ENCODE measurements around the gene MAP4K2. TPM values are rescaled to one million over a fixed set of nuclear protein-coding genes. Genes with fewer than 3 reads are reported as not detected.

MAP4K2 gene
- total and polyA plus RNA-seq, 2 of the 4 experiments (the other 2 are of a cell fraction) = 11.7 to 16.6 TPM

DNA sequence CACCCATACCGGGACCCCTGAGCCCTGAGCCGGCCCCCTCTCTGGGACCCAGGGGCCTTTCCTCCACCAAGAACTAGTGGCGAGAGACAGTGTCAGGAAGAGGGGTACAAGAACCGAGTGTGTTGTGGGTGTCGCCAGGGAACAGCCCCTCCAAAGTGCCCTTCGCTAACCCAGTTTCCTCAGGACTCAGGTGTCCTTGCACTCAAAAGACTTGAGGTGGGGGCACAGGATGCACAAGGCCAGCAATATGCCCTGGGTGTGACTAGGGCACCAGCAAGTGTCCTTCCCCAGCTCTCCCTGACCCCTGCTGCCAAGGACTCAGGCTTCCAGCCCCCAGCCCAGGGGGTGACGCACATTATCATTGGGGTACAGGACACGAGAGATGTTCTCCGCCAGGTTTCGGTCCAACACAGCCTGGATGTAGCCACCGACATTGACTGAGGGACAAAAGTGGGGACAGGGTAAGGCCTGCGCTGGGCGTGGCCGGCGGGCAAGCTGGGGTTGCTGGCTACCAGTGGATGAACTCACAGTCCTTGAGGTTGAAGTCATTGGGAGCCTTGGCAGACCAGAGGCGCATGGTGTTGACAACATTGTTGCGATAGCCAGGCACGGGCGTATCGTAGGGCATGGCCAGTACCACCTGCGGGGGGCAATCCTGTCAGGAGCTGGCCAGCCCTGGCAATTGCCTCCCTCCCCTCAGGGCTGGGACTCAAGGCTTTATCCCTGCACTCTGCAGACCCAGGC lies 47.9 kb downstream of the MAP4K2 start:
- Histone ChIP-seq H3K14ac (replicated peaks; ENCODE audit: low read depth, low read length) (no peak overlapping the region), H3K9me1 (ENCODE audit: insufficient read depth, low read length) (0 out of 2 replicates have a peak, but pooled peaks cover 1% of the 10 kb centered on the region), H4K20me1 (ENCODE audit: insufficient read depth, low read length) (peaks cover 5% of the 10 kb centered on the region), H3K9me3 (ENCODE audit: control insufficient read depth, insufficient read depth, low read length) (no peaks in the 10 kb centered on the region), H2AFZ (replicated peaks; ENCODE audit: low read length, poor library complexity) (no peak overlapping the region), H4K91ac (ENCODE audit: insufficient read depth, low read depth, low read length) (no peak overlapping the region), H3K27me3 (ENCODE audit: control insufficient read depth, insufficient read depth, low read length) (no peaks in the 10 kb centered on the region), H2AK5ac (ENCODE audit: low read depth, low read length) (no peak overlapping the region), H2BK20ac (ENCODE audit: low read depth, low read length) (no peak overlapping the region), H3K56ac (ENCODE audit: extremely low read depth, insufficient read depth, low read length) (no peak overlapping the region), H2AK9ac (replicated peaks; ENCODE audit: low read depth, low read length, poor library complexity) (peak overlapping the region; percentile 24), H3K4me1 (ENCODE audit: control insufficient read depth, insufficient read depth, low read length) (peaks cover 1% of the 10 kb centered on the region; the same call in 1 of the 2 replicates), H2BK120ac (ENCODE audit: low read depth, low read length) (no peak overlapping the region), H4K8ac (ENCODE audit: low read depth in 2 of 2, low read length in 2 of 2) (no peak overlapping the region), H3K4ac (ENCODE audit: low read depth, low read length) (no peak overlapping the region), H4K5ac (ENCODE audit: low read depth, low read length) (no peak overlapping the region), H2BK5ac (ENCODE audit: low read depth, low read length, poor library complexity, severe bottlenecking) (no peak overlapping the region), H3K4me2 (ENCODE audit: low read depth, low read length) (no peak overlapping the region), H3K23ac (ENCODE audit: low read depth, low read length) (no peak overlapping the region), H3K27ac (ENCODE audit: insufficient read depth, low read length) (no peak overlapping the region), H3K18ac (ENCODE audit: low read depth, low read length) (no peak overlapping the region), H3K36me3 (ENCODE audit: control insufficient read depth, insufficient read depth, low read length) (no peaks in the 10 kb centered on the region), H2BK15ac (ENCODE audit: low read depth, low read length) (no peak overlapping the region), H3K79me1 (ENCODE audit: low read depth in 1 of 2, low read length in 2 of 2) (no peaks in the 10 kb centered on the region), H3K9ac (ENCODE audit: low read depth, low read length) (no peak overlapping the region), H3K4me3 (ENCODE audit: insufficient read depth, low read depth, low read length) (no peak overlapping the region)
- in situ Hi-C loops (cut with MboI; ENCODE audit: low sequenced_read_pairs) (no loop called here), dilution Hi-C loops (cut with HindIII; ENCODE audit: low sequenced_read_pairs, unreplicated experiment) (no loop called here), intact Hi-C loops (cut with micrococcal nuclease) (no loop called here)
- no peak for ATAC-seq (ENCODE audit: low read depth)
- no peak for DNase-seq
- ChIA-PET POLR2A (ENCODE audit: unreplicated experiment) (no interaction called here), CTCF (no interaction called here)
- 92% methylated on average over 8 of the region's 21 CpGs; no CpG with 5 or more reads in 1 of the 2 experiments for WGBS, 2 experiments (ENCODE audit: extremely low coverage in 2 of 2, insufficient read length in 1 of 2)
- BruUV-seq (replicated peaks) = no TSS peak
- TF ChIP-seq CEBPB (IDR thresholded peaks at IDR 0.05; ENCODE audit: low read depth, low read length) (no peak), CHD1 (IDR thresholded peaks at IDR 0.05; ENCODE audit: low read depth, low read length) (no peak), SMC3 (IDR thresholded peaks at IDR 0.05; ENCODE audit: low read depth, low read length) (no peak), MAZ (IDR thresholded peaks at IDR 0.05; ENCODE audit: borderline replicate concordance, low read depth, low read length) (no peak), POLR2A (IDR thresholded peaks at IDR 0.05; ENCODE audit: low read depth, low read length) (no peak), RFX5 (IDR thresholded peaks at IDR 0.05; ENCODE audit: low read depth, low read length) (no peak), RAD21 (IDR thresholded peaks at IDR 0.05; ENCODE audit: low read length) (no peak), FOS (IDR thresholded peaks at IDR 0.05; ENCODE audit: low read depth, low read length) (no peak), NFE2L2 (IDR thresholded peaks at IDR 0.05; ENCODE audit: low read depth, low read length) (no peak), MAFK (IDR thresholded peaks at IDR 0.05; ENCODE audit: low read depth, low read length) (no peak), BHLHE40 (IDR thresholded peaks at IDR 0.05; ENCODE audit: low read depth, low read length) (no peak), RCOR1 (IDR thresholded peaks at IDR 0.05; ENCODE audit: insufficient replicate concordance, low read length) (no peak), MXI1 (IDR thresholded peaks at IDR 0.05; ENCODE audit: borderline replicate concordance, low read depth, low read length) (no peak)
- TF ChIP-seq, protein P1, sequence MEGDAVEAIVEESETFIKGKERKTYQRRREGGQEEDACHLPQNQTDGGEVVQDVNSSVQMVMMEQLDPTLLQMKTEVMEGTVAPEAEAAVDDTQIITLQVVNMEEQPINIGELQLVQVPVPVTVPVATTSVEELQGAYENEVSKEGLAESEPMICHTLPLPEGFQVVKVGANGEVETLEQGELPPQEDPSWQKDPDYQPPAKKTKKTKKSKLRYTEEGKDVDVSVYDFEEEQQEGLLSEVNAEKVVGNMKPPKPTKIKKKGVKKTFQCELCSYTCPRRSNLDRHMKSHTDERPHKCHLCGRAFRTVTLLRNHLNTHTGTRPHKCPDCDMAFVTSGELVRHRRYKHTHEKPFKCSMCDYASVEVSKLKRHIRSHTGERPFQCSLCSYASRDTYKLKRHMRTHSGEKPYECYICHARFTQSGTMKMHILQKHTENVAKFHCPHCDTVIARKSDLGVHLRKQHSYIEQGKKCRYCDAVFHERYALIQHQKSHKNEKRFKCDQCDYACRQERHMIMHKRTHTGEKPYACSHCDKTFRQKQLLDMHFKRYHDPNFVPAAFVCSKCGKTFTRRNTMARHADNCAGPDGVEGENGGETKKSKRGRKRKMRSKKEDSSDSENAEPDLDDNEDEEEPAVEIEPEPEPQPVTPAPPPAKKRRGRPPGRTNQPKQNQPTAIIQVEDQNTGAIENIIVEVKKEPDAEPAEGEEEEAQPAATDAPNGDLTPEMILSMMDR (conservative IDR thresholded peaks at IDR 0.05; ENCODE audit: low read depth, low read length) = no peak
- TF ChIP-seq, protein P2, sequence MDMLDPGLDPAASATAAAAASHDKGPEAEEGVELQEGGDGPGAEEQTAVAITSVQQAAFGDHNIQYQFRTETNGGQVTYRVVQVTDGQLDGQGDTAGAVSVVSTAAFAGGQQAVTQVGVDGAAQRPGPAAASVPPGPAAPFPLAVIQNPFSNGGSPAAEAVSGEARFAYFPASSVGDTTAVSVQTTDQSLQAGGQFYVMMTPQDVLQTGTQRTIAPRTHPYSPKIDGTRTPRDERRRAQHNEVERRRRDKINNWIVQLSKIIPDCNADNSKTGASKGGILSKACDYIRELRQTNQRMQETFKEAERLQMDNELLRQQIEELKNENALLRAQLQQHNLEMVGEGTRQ (IDR thresholded peaks at IDR 0.05; ENCODE audit: low read depth, low read length) = no peak
- TF ChIP-seq, protein P3, sequence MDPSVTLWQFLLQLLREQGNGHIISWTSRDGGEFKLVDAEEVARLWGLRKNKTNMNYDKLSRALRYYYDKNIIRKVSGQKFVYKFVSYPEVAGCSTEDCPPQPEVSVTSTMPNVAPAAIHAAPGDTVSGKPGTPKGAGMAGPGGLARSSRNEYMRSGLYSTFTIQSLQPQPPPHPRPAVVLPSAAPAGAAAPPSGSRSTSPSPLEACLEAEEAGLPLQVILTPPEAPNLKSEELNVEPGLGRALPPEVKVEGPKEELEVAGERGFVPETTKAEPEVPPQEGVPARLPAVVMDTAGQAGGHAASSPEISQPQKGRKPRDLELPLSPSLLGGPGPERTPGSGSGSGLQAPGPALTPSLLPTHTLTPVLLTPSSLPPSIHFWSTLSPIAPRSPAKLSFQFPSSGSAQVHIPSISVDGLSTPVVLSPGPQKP (IDR thresholded peaks at IDR 0.05; ENCODE audit: borderline replicate concordance, low read depth, low read length) = no peak

Measured in IMR-90 (cell line).